Peyer's patch (tissue), 4 donors: ENCODE measurements around the gene MRPL34. TPM values are rescaled to one million over a fixed set of nuclear protein-coding genes. Genes with fewer than 3 reads are reported as not detected.

Experiments
- DNase-seq, 3 donors: peaks; one replicate each; pipeline ENCODE4 v3.0.0-alpha.2; 2017 to 2019
- H3K27ac ChIP-seq, 4 donors: fragments of 200-600 bp; sonication (generic); one replicate each; pipeline ENCODE4 v1.5.1; 2016 to 2019
- H3K27me3 ChIP-seq, 2 donors: fragments of 200-600 bp; sonication (generic); one replicate each; pipeline ENCODE4 v1.5.1; 2019
- H3K36me3 ChIP-seq, 3 donors: fragments of 200-600 bp; sonication (generic); one replicate each; pipeline ENCODE4 v1.5.1; 2016 to 2019
- H3K4me1 ChIP-seq, 4 donors: fragments of 200-600 bp; sonication (generic); one replicate each; pipeline ENCODE4 v1.5.1; 2016 to 2019
- H3K4me3 ChIP-seq, 4 donors: fragments of 200-600 bp; sonication (generic); 1 replicate in 3 of 4; 2 replicates in 1 of 4; pipeline ENCODE4 v1.5.1; 2016 to 2019; ENCODE audit warnings: mild to moderate bottlenecking in 1 of 4
- H3K9me3 ChIP-seq, 4 donors: fragments of 200-600 bp; sonication (generic); one replicate each; pipeline ENCODE4 v1.5.1; 2016 to 2019; ENCODE audit warnings: mild to moderate bottlenecking in 1 of 4
- CTCF ChIP-seq, 6 experiments: fragments of 450-650 bp in 4 of 6; fragments of 200-600 bp in 2 of 6; sonication (generic) in 1 of 6; IDR thresholded peaks; one replicate each; pipeline ENCODE4 v1.5.1; 2017 to 2019; ENCODE audit warnings: antibody characterized with exemption in 6 of 6, mild to moderate bottlenecking in 3 of 6, moderate library complexity in 1 of 6
- POLR2A ChIP-seq, 2 donors: fragments of 450-650 bp; IDR thresholded peaks; one replicate each; pipeline ENCODE4 v1.5.1; 2017; ENCODE audit warnings: antibody characterized with exemption in 2 of 2, mild to moderate bottlenecking in 2 of 2, moderate library complexity in 2 of 2
- total RNA-seq, 4 donors: library from RNA; depleted of rRNA; stranded (reverse); fragments of >200 nt; gene quantifications; one replicate each; pipeline ENCODE4 v1.1.0, GENCODE V29; 2016

The MRPL34 gene
- total RNA-seq, 4 donors from 2014 or later = 76.7 to 202 (median 196) TPM

- Histone ChIP-seq H3K27me3 (no peaks in the 10 kb centered on the region), H3K4me3 (no peak overlapping the region), H3K36me3 (no peaks in the 10 kb centered on the region), H3K27ac (no peak overlapping the region), H3K4me1 (peaks cover 0 to 15% (median 6%) of the 10 kb centered on the region in 4 donors), H3K9me3 (no peaks in the 10 kb centered on the region)
- DNase-seq = no peak
- no peak for TF ChIP-seq POLR2A (IDR thresholded peaks at IDR 0.05)
- no peak for TF ChIP-seq CTCF (IDR thresholded peaks at IDR 0.05)
Observed at GRCh38 chr19:17341845-17342244, 36.2 kb downstream of the MRPL34 start.

- Histone ChIP-seq H3K36me3 (no peaks in the 10 kb centered on the region), H3K4me3 (no peak overlapping the region), H3K9me3 (no peaks in the 10 kb centered on the region), H3K27me3 (no peaks in the 10 kb centered on the region), H3K27ac (peak overlapping the region in 2 of 4 donors; percentile 3 to 17), H3K4me1 (peaks cover 0 to 6% (median 0%) of the 10 kb centered on the region in 4 donors)
- TF ChIP-seq CTCF (IDR thresholded peaks at IDR 0.05) (peak; percentile 89 to 94 (median 90)), POLR2A (IDR thresholded peaks at IDR 0.05) (no peak)
- peak; percentile 72 to 92 (median 85) for DNase-seq
Observed at GRCh38 chr19:17346109-17346671, 40.5 kb downstream of the MRPL34 start.

- peak overlapping the region; percentile 12 to 52 (median 30) for H3K27ac ChIP-seq
- no peaks in the 10 kb centered on the region for H3K27me3 ChIP-seq
- TF ChIP-seq CTCF (IDR thresholded peaks at IDR 0.05) (no peak), POLR2A (IDR thresholded peaks at IDR 0.05) (no peak)
- H3K36me3 ChIP-seq = no peaks in the 10 kb centered on the region
- H3K4me3 ChIP-seq = no peak overlapping the region
- peaks cover 0 to 6% (median 0%) of the 10 kb centered on the region in 4 donors for H3K4me1 ChIP-seq
- H3K9me3 ChIP-seq = no peaks in the 10 kb centered on the region
- no peak for DNase-seq
Observed at GRCh38 chr19:17347361-17347760, 41.7 kb downstream of the MRPL34 start.

GRCh38 chr19:17347877-17348276 lies 42.2 kb downstream of the MRPL34 start:
- no peak for DNase-seq
- H3K4me1 ChIP-seq = peaks cover 0 to 6% (median 0%) of the 10 kb centered on the region in 4 donors
- no peaks in the 10 kb centered on the region for H3K36me3 ChIP-seq
- H3K27me3 ChIP-seq = no peaks in the 10 kb centered on the region
- TF ChIP-seq POLR2A (IDR thresholded peaks at IDR 0.05) (no peak), CTCF (IDR thresholded peaks at IDR 0.05) (no peak)
- no peak overlapping the region for H3K4me3 ChIP-seq
- no peaks in the 10 kb centered on the region for H3K9me3 ChIP-seq
- H3K27ac ChIP-seq = peak overlapping the region in 2 of 4 donors; percentile 12 to 22

GRCh38 chr19:17348700-17349099 lies 43.0 kb downstream of the MRPL34 start:
- H3K27ac ChIP-seq = peak overlapping the region in 1 of 4 donors; percentile 42
- no peaks in the 10 kb centered on the region for H3K27me3 ChIP-seq
- H3K9me3 ChIP-seq = no peaks in the 10 kb centered on the region
- H3K36me3 ChIP-seq = no peaks in the 10 kb centered on the region
- H3K4me1 ChIP-seq = peaks cover 0 to 6% (median 0%) of the 10 kb centered on the region in 4 donors
- DNase-seq = no peak
- TF ChIP-seq CTCF (IDR thresholded peaks at IDR 0.05) = no peak
- no peak for TF ChIP-seq POLR2A (IDR thresholded peaks at IDR 0.05)
- no peak overlapping the region for H3K4me3 ChIP-seq
